GM19351 (cell line): Measurements from ENCODE around the gene CA14.
"Not testable (repeated sequence)": the region's sequence is repeated elsewhere in the genome, so short reads cannot be mapped to it uniquely, and the experiment has no call there.

Source experiments
- ATAC-seq: cut with Tn5 transposase; IDR thresholded peaks from one replicate; pipeline ENCODE4 v1.9.1; 2021; ENCODE audit warnings: mild to moderate bottlenecking, moderate library complexity; ENCODE audit not compliant: unreplicated experiment

Gene CA14

DNA sequence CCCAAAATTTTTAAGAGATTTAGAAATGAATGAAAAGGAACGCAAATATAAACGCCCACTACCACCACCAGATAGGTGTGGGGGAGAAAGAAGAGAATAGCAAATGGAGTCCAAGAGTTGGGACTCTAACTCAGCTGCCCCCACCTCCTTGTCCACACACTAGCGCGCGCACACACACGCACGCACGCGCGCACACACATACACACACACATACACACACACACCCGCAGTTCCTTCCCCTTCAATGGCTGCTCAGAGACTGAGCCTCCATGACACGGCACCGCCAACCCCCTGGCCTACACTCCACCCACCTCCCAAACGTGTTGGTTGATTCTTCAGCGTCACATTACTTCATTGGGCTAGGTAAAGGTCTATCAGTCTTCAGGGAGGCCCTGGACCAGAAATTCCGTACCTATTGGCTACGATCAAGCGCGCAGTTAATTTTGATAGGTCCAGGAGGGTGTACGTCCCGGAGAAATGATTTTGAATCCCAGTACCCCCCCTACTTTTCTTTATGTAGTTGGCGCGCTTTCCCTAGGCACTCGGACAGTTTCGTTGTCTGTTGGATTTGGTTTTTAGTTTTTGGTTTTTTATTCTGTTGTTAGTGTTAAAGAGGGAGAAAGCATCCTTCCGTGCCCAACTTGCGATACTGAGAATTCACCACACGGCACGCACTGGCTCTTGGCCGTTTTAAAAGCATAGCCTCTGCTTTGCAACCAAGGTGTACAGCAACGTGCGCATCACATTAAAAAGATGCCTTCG is 21.5 kb upstream of the CA14 start, which contains the start of gene ANP32E:
Gene ANP32E (minus strand): TSS at position 261 of the 762 bp plus-strand sequence. CDS start 326 bp downstream, outside the sequence.
- ATAC-seq, result peak; percentile 81

- no peak for ATAC-seq
Observed at GRCh38 chr1:150236614-150237100, 20.9 kb upstream of the CA14 start.

GRCh38 chr1:150237176-150237575 is 20.4 kb upstream of the CA14 start:
- not testable (repeated sequence) for ATAC-seq

DNA sequence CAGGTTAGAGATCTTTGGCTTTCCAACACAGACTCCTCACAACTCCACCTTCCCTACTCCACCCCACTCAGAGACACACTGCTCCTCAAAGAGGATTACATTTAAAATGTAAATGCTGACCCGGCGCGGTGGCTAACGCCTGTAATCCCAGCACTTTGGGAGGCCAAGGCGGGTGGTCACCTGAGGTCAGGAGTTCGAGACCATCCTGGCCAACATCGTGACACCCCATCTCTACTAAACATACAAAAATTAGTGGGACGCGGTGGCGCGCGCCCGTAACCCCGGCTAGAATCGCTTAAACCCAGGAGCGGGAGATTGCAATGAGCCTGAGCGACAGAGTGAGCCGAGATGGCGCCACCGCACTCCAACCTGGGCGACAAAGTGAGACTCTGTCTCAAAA is 19.8 kb upstream of the CA14 start:
- ATAC-seq, result no peak

GRCh38 chr1:150243003-150243402 is 14.6 kb upstream of the CA14 start:
- ATAC-seq, result no peak

DNA sequence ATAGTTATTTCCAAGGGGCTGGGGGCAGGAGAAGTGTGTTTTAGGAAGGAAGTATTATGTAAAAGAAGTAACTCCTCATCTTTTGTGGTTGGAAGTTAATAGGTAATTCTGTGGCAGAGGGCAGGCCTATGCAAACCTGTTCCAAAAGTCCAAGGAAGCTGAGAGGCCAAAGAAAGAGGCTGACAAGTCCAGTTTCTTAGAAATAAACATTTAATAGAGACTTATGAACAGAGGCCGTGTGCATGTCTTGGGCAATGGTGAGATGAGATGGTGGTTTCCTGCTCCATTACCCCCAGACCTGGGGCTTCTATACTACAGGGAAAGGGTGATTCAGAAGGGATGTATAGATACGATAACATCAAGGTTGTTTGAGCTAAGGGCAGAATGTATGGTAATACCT is 7.6 kb upstream of the CA14 start:
- no peak for ATAC-seq

- no peak for ATAC-seq
Observed at GRCh38 chr1:150256198-150256553, 1.4 kb upstream of the CA14 start.

GRCh38 chr1:150256554-150257341 is 826 bp upstream of the CA14 start:
- ATAC-seq, result no peak

DNA sequence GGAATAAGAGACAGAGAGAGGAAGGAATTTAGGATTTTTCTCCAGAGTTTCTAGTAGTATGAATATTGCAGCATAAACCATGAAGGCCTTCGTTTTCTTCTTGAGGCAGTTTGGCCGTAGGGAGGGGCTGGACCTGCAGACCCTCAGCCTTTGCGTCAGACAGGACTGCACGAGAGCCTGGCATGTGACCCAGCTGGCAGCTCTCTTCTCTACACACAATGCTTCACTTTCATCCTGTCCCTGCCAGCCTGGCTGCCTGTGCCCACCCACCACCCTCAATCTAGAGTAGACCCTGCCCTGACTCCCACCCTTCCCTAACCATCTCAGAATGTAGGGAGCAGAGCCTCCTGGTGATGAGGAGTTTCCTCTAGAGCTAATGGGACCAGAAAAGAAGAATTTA is 1.6 kb downstream of the CA14 start:
- ATAC-seq, result no peak

DNA sequence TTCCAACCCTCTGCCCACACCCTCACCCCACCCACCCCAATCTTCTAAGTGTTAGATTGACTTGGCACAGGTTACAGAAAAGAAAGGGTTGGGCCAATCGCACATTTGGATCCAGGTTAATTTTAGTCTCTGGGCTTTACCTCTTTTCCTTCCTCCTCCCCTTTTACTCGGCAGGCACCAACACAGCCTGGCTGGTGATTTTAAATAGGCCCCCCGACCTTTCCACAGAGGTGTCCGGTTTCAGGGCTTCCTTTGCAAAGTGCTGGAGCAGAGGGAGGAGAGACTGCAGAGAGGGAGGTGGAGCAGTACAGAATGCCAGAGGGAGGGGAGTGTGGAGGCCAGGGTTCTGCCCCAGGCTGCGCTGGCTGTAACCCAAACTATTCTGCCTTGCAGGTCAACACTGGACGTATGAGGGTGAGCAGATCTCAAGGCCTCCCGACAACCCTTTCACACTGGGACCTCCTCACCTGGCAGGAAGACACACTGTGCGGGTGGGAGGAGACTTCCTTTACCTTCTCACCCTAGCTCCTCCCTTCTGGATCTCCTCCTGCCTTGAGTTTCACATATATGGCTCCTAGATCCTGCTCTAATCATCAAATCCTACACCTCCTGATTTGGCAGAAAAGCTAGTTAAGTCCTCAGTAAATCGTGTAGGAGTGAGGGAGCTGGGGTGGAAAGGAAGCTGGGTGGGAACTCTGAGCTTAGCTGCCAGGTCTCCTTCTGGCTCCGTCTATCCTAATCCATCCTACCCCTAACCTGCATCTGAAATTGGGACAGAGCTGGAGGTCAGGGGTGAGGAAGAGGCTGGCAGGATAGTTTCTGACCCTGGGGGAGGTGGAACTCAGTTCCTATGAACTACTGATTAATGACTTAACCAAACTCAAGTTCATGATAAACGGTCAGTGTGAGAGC is 2.4 kb downstream of the CA14 start:
- ATAC-seq, result no peak

- no peak for ATAC-seq
Observed at GRCh38 chr1:150261367-150261766, 3.8 kb downstream of the CA14 start.

DNA sequence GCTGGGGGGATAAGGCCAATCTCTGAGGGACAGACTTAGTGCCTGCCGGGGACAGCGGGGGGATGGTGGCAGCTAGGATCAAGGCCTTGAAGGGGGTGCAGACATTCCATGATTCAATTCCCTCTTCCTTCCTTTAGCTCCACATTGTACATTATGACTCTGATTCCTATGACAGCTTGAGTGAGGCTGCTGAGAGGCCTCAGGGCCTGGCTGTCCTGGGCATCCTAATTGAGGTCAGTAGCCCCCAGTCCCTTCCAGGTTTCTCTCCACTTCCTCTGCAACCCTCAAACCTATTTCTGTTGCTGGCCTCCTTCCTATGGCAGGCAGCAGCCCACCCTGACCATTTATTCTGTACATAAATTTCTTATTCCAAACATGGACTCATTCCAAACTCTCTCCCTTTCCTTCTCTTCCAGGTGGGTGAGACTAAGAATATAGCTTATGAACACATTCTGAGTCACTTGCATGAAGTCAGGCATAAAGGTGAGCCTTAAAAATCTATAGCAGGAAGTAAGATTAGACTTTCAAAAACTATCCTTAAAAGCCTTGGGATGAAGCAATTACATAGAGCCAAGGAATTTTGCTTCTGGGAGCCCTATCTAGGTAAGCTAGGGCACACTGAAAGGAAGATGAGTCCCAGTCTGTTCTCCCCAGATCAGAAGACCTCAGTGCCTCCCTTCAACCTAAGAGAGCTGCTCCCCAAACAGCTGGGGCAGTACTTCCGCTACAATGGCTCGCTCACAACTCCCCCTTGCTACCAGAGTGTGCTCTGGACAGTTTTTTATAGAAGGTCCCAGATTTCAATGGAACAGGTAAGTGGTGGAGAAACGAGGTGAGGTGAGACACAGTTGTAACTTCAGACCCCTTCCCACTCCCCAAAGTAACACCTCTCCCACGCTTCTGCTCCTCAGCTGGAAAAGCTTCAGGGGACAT is 5.1 kb downstream of the CA14 start:
- ATAC-seq, result no peak

- ATAC-seq, result no peak
Observed at GRCh38 chr1:150263549-150263948, 6.0 kb downstream of the CA14 start.

DNA sequence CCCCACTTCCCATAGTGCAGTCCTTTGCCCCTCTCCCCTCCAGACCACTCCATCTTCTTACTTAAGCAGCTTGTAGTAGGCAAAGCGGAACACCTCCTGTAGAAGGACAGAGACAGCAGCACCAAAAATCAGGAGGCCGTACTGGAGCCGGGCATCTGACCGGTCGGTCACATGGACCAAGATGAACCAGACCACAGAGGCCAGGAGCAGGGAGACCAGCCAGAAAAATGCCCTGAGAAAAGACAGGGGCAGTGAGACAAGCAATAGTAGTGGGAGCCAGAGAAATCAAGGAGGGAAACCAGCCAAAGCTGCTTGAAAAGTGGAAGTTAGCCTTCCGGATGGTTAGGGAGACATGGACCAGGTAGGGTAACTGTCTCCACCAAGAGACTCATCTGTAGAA is 10.3 kb downstream of the CA14 start:
- ATAC-seq, result no peak

GRCh38 chr1:150268340-150268704 is 10.7 kb downstream of the CA14 start:
- peak; percentile 21 for ATAC-seq

DNA sequence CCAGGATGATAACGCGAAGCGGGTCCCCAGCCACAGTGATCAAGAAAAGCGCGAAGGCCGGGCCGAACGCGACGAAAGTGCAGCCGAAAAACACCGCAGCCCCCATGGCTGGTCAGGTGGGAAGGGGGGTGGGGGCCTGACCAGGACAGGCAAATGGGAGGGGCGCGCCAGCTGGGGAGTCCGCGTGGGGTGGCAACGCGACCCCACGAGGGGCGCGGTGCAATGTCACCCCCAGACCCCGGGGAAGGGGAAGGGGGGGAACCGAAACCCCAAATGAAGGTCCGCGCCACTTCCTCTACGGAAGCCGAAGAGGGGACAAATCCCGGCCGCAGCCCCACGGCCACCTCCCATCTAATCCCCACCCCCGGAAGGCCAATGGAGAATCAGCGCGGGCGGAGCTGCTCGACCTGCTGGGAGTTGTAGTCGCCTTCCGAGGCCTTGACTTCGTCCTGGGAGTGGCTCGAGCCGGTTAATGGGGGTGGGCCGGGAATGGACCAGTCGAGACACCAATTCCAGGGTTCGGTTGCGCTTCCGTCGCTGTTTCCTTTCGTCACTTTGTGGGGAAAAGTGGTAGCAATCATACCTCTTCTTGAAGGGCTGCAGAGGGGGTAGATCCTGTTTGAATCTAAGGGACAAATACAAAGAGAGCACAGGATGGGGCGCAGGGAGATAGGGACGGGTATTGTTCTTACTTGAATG is 11.3 kb downstream of the CA14 start, which contains the start of gene APH1A:
Gene APH1A (minus strand): TSS at position 312 of the 699 bp plus-strand sequence. CDS start 206 bp downstream, at position 106.
- peak; percentile 91 for ATAC-seq

DNA sequence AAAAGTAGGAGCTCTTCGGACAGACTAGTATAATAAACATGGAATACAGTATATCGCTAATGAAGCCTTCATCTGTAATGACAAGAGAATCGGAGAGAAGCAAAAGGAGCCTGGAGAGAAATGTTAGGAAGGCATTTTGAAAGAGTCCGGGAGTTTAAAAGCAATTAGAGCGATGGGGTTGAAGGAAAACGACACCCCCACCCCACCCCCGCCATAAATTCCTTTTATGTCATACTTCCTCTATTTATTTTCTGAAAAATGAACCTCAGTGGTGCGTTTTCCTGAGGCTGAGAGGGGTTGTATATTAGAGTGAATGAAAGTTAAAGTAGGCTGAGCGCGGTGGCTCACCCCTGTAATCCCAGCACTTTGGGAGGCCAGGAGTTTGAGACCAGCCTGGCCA is 11.9 kb downstream of the CA14 start:
- ATAC-seq, result no peak

GRCh38 chr1:150271291-150271959 is 13.9 kb downstream of the CA14 start:
- ATAC-seq, result no peak

DNA sequence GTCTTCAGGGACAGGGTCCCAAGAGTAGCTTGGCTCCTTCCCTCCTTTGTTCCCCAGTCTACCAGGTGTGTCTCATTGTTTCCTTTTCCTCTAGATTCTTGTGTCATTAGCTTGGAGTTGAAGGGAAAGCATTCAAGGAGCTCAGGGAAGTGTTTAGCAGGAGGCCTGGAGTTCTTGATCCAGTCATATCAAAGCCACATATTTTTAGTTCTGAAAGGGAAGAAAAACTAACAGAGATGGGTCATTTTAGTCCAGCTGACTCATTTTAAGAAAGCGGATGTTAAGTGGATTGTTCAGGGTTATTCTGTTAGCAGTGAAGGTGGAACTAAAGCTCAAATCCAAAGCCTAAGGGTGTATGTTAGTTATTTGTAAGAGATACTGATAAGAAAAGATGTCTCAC is 15.7 kb downstream of the CA14 start:
- ATAC-seq, result no peak
